ENCODE measurements around the gene ADGRL1. TPM values are rescaled to one million over a fixed set of nuclear protein-coding genes. Genes with fewer than 3 reads are reported as not detected.
A peak's percentile ranks its signal among the peaks of the same experiment; 100 is the strongest.
"Not testable (repeated sequence)": the region's sequence is repeated elsewhere in the genome, so short reads cannot be mapped to it uniquely, and the experiment has no call there.

ADGRL1 gene
- 0.64 TPM for total RNA-seq (2013)
- polyA plus RNA-seq (1 to 10 TPM in 1 of 3 donors, not detected in 2; 1.7 TPM), polyA minus RNA-seq (2.1 and 3.7 TPM in 2 replicates), total RNA-seq (0.59 to 27.8 (median 2.7) reads per million in 11 experiments)

- under 1% methylated on average over 76 of the region's 96 CpGs for WGBS (ENCODE audit: insufficient coverage)
- H3K27me3 ChIP-seq (ENCODE audit: control insufficient read depth in 2 of 2, insufficient read depth in 2 of 2, low read length in 2 of 2): peaks cover 23 to 54% of the 10 kb centered on the region in 2 donors
- H4K20me1 ChIP-seq (ENCODE audit: insufficient read depth, low read length); intact Hi-C loops (cut with micrococcal nuclease); H3K9me3 ChIP-seq (replicated peaks in 1 of 2; ENCODE audit: control insufficient read depth in 1 of 2, insufficient read depth in 1 of 2, low read length in 2 of 2); DNase-seq; H3K36me3 Mint-ChIP-seq; H3K27ac ChIP-seq (ENCODE audit: low read depth in 1 of 2, low read length in 2 of 2); H3K36me3 ChIP-seq (replicated peaks in 1 of 2; ENCODE audit: control insufficient read depth in 1 of 2, insufficient read depth in 2 of 2, low read length in 2 of 2); H3K79me2 ChIP-seq (ENCODE audit: insufficient read depth, low read length): not testable (repeated sequence)
- H3K27me3 Mint-ChIP-seq (ENCODE audit: low read depth in 3 of 3): peaks cover 58 to 85% (median 72%) of the 10 kb centered on the region in 3 donors
- H3K4me1 ChIP-seq (ENCODE audit: control insufficient read depth in 1 of 2, insufficient read depth in 2 of 2, low read length in 2 of 2): peaks cover 10 to 24% of the 10 kb centered on the region in 2 donors
- peak within 1 kb of the TSS in 6 of 7 donors; percentile 3 to 86 (median 77) for H3K27ac Mint-ChIP-seq
- peak within 1 kb of the TSS; percentile 89 for H2AFZ ChIP-seq (ENCODE audit: insufficient read depth, low read depth, low read length, poor library complexity, severe bottlenecking)
- peak within 1 kb of the TSS; percentile 89 to 97 for H3K4me3 Mint-ChIP-seq
- H3K4me2 ChIP-seq (replicated peaks; ENCODE audit: extremely low read depth, low read length, poor library complexity, severe bottlenecking): peak within 1 kb of the TSS; percentile 75
- H3K4me3 ChIP-seq (replicated peaks in 1 of 3; ENCODE audit: low read depth in 2 of 3, low read length in 3 of 3): peak within 1 kb of the TSS; percentile 73 to 83 (median 81)
- H3K9ac ChIP-seq (ENCODE audit: insufficient read depth, low read length, poor library complexity, severe bottlenecking): peak within 1 kb of the TSS; percentile 40
- peaks cover 28% of the 10 kb centered on the region for H3K4me1 Mint-ChIP-seq
- peaks cover 0 to 19% (median 12%) of the 10 kb centered on the region in 7 donors for H3K9me3 Mint-ChIP-seq
Observed at GRCh38 chr19:14205452-14206287, at the start of gene ADGRL1. ADGRL1 (minus strand) TSS chr19:14206169; CDS start chr19:14183602, 22,567 bp downstream.

DNA sequence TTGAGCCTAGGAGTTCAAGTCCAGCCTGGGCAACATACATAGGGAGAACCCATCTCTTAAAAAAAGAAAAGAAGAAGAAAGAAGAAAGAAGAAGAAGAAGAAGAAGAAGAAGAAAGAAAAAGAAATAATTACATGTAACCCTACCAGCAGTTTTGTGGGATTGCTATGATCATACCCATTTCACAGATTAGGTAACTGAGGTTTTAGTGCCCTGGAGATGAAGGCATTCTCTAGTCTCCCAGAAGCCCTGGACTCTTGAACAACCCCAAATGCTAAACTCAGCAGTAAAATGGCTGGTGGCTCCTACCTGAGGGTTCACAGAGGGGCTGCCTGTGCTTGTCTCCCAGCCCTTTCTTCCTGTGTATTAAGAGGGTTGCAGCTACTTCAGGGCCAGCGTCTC is 49.3 kb upstream of the ADGRL1 start:
- DNase-seq; H3K4me3 ChIP-seq (replicated peaks in 1 of 3; ENCODE audit: low read depth in 2 of 3, low read length in 3 of 3); H3K9me3 Mint-ChIP-seq; H3K79me2 ChIP-seq (ENCODE audit: insufficient read depth, low read length); H3K27ac ChIP-seq (ENCODE audit: low read depth in 1 of 2, low read length in 2 of 2); H3K36me3 ChIP-seq (replicated peaks in 1 of 2; ENCODE audit: control insufficient read depth in 1 of 2, insufficient read depth in 2 of 2, low read length in 2 of 2); H4K20me1 ChIP-seq (ENCODE audit: insufficient read depth, low read length); H3K27ac Mint-ChIP-seq; H3K36me3 Mint-ChIP-seq; H3K4me1 ChIP-seq (ENCODE audit: control insufficient read depth in 1 of 2, insufficient read depth in 2 of 2, low read length in 2 of 2); H3K9ac ChIP-seq (ENCODE audit: insufficient read depth, low read length, poor library complexity, severe bottlenecking); H3K4me3 Mint-ChIP-seq; H3K4me2 ChIP-seq (replicated peaks; ENCODE audit: extremely low read depth, low read length, poor library complexity, severe bottlenecking); intact Hi-C loops (cut with micrococcal nuclease); H2AFZ ChIP-seq (ENCODE audit: insufficient read depth, low read depth, low read length, poor library complexity, severe bottlenecking); H3K9me3 ChIP-seq (replicated peaks in 1 of 2; ENCODE audit: control insufficient read depth in 1 of 2, insufficient read depth in 1 of 2, low read length in 2 of 2); H3K27me3 ChIP-seq (ENCODE audit: control insufficient read depth in 2 of 2, insufficient read depth in 2 of 2, low read length in 2 of 2): not testable (repeated sequence)
- WGBS (ENCODE audit: insufficient coverage): no CpG with 5 or more reads among the region's 1 CpG
- Mint-ChIP-seq H3K27me3 (ENCODE audit: low read depth in 3 of 3) (peaks cover 17 to 29% (median 22%) of the 10 kb centered on the region in 3 donors), H3K4me1 (peaks cover 19% of the 10 kb centered on the region)

DNA sequence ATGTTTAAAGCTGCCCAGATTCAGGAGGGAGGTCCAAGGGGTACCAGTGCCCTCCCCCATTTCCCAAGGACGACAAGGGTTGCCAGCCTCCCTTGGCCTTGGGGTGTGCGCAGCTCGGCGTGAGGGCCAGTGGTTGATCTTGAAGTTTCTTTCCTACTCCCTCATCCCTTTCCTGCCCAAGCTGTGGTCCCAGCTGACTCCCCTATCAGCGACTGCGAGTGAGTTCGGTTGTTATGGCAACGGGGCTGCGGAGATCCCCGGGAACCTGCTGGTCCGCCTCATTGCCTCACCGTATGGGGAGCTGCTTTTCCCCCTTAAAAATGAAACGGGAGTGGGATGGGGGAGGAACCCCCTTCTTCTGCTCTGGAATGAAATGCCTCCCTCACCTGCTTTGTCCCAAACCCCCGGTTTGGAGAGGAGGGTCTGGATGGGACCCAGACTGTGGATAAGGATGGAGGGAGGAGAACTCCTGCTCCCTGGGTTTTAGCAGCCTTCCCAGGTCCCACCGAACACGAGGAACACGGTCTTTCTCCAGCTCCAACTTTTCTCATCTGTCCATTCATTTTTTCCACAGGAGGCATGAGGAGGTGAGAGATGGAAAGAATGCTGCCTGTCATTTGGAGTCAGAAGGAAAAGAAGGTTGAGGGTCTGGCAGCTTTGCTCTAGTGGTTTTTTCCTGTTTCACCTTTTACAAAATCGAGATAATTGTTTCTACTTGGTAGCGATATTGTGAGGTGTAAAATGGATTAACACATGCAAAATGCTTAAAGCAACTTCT is 48.0 kb upstream of the ADGRL1 start:
- H3K4me3 ChIP-seq (replicated peaks in 1 of 3; ENCODE audit: low read depth in 2 of 3, low read length in 3 of 3); H3K27me3 ChIP-seq (ENCODE audit: control insufficient read depth in 2 of 2, insufficient read depth in 2 of 2, low read length in 2 of 2); intact Hi-C loops (cut with micrococcal nuclease); H3K36me3 Mint-ChIP-seq; H3K79me2 ChIP-seq (ENCODE audit: insufficient read depth, low read length); H3K9me3 ChIP-seq (replicated peaks in 1 of 2; ENCODE audit: control insufficient read depth in 1 of 2, insufficient read depth in 1 of 2, low read length in 2 of 2); H4K20me1 ChIP-seq (ENCODE audit: insufficient read depth, low read length); H3K9me3 Mint-ChIP-seq; H3K9ac ChIP-seq (ENCODE audit: insufficient read depth, low read length, poor library complexity, severe bottlenecking); H2AFZ ChIP-seq (ENCODE audit: insufficient read depth, low read depth, low read length, poor library complexity, severe bottlenecking); H3K36me3 ChIP-seq (replicated peaks in 1 of 2; ENCODE audit: control insufficient read depth in 1 of 2, insufficient read depth in 2 of 2, low read length in 2 of 2); H3K4me2 ChIP-seq (replicated peaks; ENCODE audit: extremely low read depth, low read length, poor library complexity, severe bottlenecking); H3K27ac ChIP-seq (ENCODE audit: low read depth in 1 of 2, low read length in 2 of 2): not testable (repeated sequence)
- peak in 1 of 3 donors; percentile 37 for DNase-seq
- 23% methylated on average over 4 of the region's 19 CpGs for WGBS (ENCODE audit: insufficient coverage)
- Mint-ChIP-seq H3K27me3 (ENCODE audit: low read depth in 3 of 3) (peaks cover 15 to 38% (median 26%) of the 10 kb centered on the region in 3 donors), H3K4me3 (peak overlapping the region in 1 of 2 donors; percentile 59), H3K4me1 (peaks cover 26% of the 10 kb centered on the region), H3K27ac (peak overlapping the region in 1 of 7 donors; percentile 31)
- peaks cover 15 to 18% of the 10 kb centered on the region in 2 donors for H3K4me1 ChIP-seq (ENCODE audit: control insufficient read depth in 1 of 2, insufficient read depth in 2 of 2, low read length in 2 of 2)

DNA sequence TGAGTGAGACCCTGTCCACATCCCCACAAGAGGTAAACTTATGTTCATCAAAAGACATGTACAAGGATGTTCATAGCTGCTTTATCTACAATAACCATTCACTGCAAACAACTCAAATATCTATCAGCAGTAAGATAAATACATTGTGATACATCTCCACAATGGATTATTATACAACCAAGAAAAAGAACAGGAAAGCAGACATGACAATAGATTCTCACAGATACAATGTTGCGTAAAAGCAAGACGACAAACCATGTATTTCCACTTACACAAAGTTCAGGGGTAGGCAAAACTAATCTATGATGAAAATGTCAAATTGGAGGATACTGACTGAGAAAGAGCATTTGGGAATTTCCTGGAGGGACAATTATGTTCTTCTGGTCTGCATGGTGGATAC is 46.2 kb upstream of the ADGRL1 start:
- H3K4me2 ChIP-seq (replicated peaks; ENCODE audit: extremely low read depth, low read length, poor library complexity, severe bottlenecking); H3K9ac ChIP-seq (ENCODE audit: insufficient read depth, low read length, poor library complexity, severe bottlenecking); H3K9me3 ChIP-seq (replicated peaks in 1 of 2; ENCODE audit: control insufficient read depth in 1 of 2, insufficient read depth in 1 of 2, low read length in 2 of 2); H3K9me3 Mint-ChIP-seq; H2AFZ ChIP-seq (ENCODE audit: insufficient read depth, low read depth, low read length, poor library complexity, severe bottlenecking); H3K27ac ChIP-seq (ENCODE audit: low read depth in 1 of 2, low read length in 2 of 2); H3K36me3 Mint-ChIP-seq; H3K36me3 ChIP-seq (replicated peaks in 1 of 2; ENCODE audit: control insufficient read depth in 1 of 2, insufficient read depth in 2 of 2, low read length in 2 of 2); H4K20me1 ChIP-seq (ENCODE audit: insufficient read depth, low read length); DNase-seq; H3K4me3 ChIP-seq (replicated peaks in 1 of 3; ENCODE audit: low read depth in 2 of 3, low read length in 3 of 3); intact Hi-C loops (cut with micrococcal nuclease); H3K27ac Mint-ChIP-seq; H3K79me2 ChIP-seq (ENCODE audit: insufficient read depth, low read length): not testable (repeated sequence)
- Mint-ChIP-seq H3K27me3 (ENCODE audit: low read depth in 3 of 3) (peaks cover 22 to 51% (median 34%) of the 10 kb centered on the region in 3 donors), H3K4me1 (peaks cover 23% of the 10 kb centered on the region), H3K4me3 (peak overlapping the region in 1 of 2 donors; percentile 26)
- Histone ChIP-seq H3K27me3 (ENCODE audit: control insufficient read depth in 2 of 2, insufficient read depth in 2 of 2, low read length in 2 of 2) (peaks cover 0 to 16% of the 10 kb centered on the region in 2 donors), H3K4me1 (ENCODE audit: control insufficient read depth in 1 of 2, insufficient read depth in 2 of 2, low read length in 2 of 2) (peaks cover 19 to 25% of the 10 kb centered on the region in 2 donors)
- no CpG with 5 or more reads among the region's 2 CpGs for WGBS (ENCODE audit: insufficient coverage)
